ENCODE data around the gene MRPL18.

The MRPL18 gene

DNA sequence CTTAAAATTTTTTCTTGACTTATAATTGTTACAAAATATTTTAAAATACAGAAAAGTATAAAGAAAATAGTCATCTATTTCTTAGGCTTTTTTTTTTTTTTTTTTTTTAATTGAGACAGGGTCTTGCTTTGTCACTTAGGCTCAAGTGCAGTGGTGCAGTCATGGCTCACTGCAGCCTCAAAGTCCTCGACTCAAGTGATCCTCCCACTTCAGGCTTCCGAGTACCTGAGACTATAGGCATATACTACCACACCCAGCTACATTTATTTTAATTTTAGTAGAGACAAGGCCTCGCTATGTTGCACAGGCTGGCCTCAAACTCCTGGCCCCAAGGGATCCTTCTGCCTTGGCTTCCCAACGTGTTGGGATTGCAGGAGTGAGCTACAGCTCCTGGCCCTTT is 33.8 kb upstream of the MRPL18 start:
- Histone ChIP-seq H3K9ac (ENCODE audit: low read depth in 1 of 2, low read length in 2 of 2) (no peak overlapping the region), H3K9me3 (ENCODE audit: control insufficient read depth in 1 of 2, low read length in 2 of 2) (no peaks in the 10 kb centered on the region), H3K4me3 (ENCODE audit: low read depth in 1 of 2, low read length in 2 of 2) (no peak overlapping the region), H3K27me3 (ENCODE audit: control insufficient read depth in 1 of 2, insufficient read depth in 2 of 2, low read length in 2 of 2) (no peaks in the 10 kb centered on the region), H3K27ac (ENCODE audit: low read depth, low read length) (no peak overlapping the region), H3K4me1 (ENCODE audit: control insufficient read depth in 1 of 2, insufficient read depth in 2 of 2, low read length in 2 of 2) (peaks cover 9% of the 10 kb centered on the region in 2 donors), H3K36me3 (ENCODE audit: control insufficient read depth in 1 of 2, insufficient read depth in 2 of 2, low read length in 2 of 2) (peaks cover 16 to 62% of the 10 kb centered on the region in 2 donors)

DNA sequence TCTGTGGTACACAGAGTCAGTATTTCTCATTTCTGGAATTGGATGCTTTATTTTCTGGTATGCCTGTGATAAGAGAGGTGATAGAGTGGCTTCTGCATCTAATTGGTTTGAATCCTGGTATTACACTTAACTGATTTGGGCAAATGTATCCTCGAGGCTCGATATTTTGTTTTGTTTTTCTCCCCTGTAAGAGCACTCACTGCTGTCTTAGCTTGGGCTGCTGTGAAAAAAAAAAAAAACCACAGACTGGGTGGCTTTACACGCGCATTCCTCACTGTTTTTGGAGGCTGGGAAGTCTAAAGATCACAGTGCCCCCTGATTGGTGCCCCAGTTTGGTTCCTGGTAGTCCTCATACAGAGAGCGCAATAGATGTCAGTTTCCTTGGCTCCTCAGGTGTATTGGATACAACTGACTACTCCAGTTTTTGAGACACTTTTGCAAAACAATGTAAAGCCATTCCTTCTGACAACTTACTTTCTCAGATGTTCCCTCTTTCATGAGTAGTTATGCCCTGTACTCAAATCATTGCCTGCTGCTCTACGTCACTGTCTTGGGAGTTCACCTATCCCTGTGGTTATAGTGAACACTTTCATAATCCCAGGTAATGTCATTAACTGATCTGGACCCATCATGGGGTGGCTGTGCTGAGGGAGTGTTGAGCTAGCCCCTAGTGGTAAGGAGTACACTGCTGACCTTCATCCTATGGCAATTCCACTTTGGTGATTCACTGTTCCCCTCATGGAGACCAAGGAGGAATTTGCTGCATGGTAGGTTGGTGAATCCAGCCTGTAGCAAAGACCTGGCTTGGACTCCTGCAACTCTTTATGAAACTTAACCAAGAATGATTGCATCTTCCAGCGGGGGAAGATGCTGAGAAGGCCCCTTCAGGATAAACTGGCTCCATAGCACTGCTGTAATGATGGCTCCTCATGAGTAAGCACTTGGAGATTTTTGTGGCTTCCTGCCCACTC is 32.0 kb upstream of the MRPL18 start:
- H3K36me3 ChIP-seq (ENCODE audit: control insufficient read depth in 1 of 2, insufficient read depth in 2 of 2, low read length in 2 of 2), result peaks cover 10 to 48% of the 10 kb centered on the region in 2 donors
- H3K27ac ChIP-seq (ENCODE audit: low read depth, low read length), result no peak overlapping the region
- no peaks in the 10 kb centered on the region for H3K27me3 ChIP-seq (ENCODE audit: control insufficient read depth in 1 of 2, insufficient read depth in 2 of 2, low read length in 2 of 2)

DNA sequence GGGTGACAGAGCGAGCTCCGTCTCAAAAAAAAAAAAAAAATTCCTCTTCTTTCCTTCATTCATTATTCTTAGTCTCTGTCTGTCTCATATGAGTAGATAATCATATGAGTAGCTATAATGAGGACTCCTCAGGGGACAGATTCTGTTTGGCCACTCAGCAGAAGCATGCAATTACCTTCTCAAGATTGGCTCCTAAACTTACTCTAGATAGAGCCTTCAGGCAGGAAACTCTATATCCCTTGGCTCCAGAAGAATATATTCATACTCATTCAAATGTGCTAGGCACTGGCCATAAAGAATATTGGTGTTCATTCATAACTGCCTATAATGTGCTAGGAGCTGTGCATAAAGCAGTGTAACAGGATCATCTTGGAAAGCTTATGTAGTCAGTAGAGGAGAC is 30.6 kb upstream of the MRPL18 start:
- Histone ChIP-seq H3K27ac (ENCODE audit: low read depth, low read length) (no peak overlapping the region), H3K36me3 (ENCODE audit: control insufficient read depth in 1 of 2, insufficient read depth in 2 of 2, low read length in 2 of 2) (peaks cover 9 to 42% of the 10 kb centered on the region in 2 donors), H3K4me1 (ENCODE audit: control insufficient read depth in 1 of 2, insufficient read depth in 2 of 2, low read length in 2 of 2) (peaks cover 14 to 17% of the 10 kb centered on the region in 2 donors), H3K4me3 (ENCODE audit: low read depth in 1 of 2, low read length in 2 of 2) (no peak overlapping the region), H3K27me3 (ENCODE audit: control insufficient read depth in 1 of 2, insufficient read depth in 2 of 2, low read length in 2 of 2) (no peaks in the 10 kb centered on the region), H3K9me3 (ENCODE audit: control insufficient read depth in 1 of 2, low read length in 2 of 2) (no peaks in the 10 kb centered on the region), H3K9ac (ENCODE audit: low read depth in 1 of 2, low read length in 2 of 2) (no peak overlapping the region)

More for the DNA sequence above, 32.0 kb upstream of the MRPL18 start:
- H3K9me3 ChIP-seq (ENCODE audit: control insufficient read depth in 1 of 2, low read length in 2 of 2), result no peaks in the 10 kb centered on the region
- H3K4me3 ChIP-seq (ENCODE audit: low read depth in 1 of 2, low read length in 2 of 2), result no peak overlapping the region
- H3K4me1 ChIP-seq (ENCODE audit: control insufficient read depth in 1 of 2, insufficient read depth in 2 of 2, low read length in 2 of 2), result peaks cover 14 to 16% of the 10 kb centered on the region in 2 donors
- H3K9ac ChIP-seq (ENCODE audit: low read depth in 1 of 2, low read length in 2 of 2), result no peak overlapping the region

DNA sequence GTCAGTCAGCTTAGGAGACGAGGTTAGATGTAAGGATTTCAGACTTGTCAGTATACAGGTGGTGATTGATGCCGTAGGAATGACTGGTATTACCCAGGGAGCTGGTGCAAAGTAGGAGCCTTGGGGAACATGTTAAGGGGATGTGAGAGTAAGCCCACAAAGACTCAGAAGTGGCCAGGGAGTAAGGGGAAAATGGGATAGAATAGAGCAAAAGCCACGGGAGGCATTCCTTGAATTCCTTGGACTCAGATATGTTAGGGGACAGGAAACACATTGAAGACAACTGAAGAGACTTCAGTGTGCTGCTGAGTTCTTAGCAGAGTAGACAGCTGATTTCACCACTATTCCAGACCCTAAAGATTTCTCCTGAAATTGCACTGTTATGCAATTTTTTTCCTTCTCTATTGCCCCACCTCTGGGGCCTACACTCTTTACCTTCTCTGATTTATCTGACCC is 29.6 kb upstream of the MRPL18 start:
- peaks cover 4 to 41% of the 10 kb centered on the region in 2 donors for H3K36me3 ChIP-seq (ENCODE audit: control insufficient read depth in 1 of 2, insufficient read depth in 2 of 2, low read length in 2 of 2)
- H3K4me3 ChIP-seq (ENCODE audit: low read depth in 1 of 2, low read length in 2 of 2), result peak overlapping the region; percentile 82 to 85
- no peaks in the 10 kb centered on the region for H3K9me3 ChIP-seq (ENCODE audit: control insufficient read depth in 1 of 2, low read length in 2 of 2)
- no peaks in the 10 kb centered on the region for H3K27me3 ChIP-seq (ENCODE audit: control insufficient read depth in 1 of 2, insufficient read depth in 2 of 2, low read length in 2 of 2)
- H3K4me1 ChIP-seq (ENCODE audit: control insufficient read depth in 1 of 2, insufficient read depth in 2 of 2, low read length in 2 of 2), result peaks cover 14 to 17% of the 10 kb centered on the region in 2 donors
- H3K27ac ChIP-seq (ENCODE audit: low read depth, low read length), result no peak overlapping the region
- peak overlapping the region in 1 of 2 donors; percentile 98 for H3K9ac ChIP-seq (ENCODE audit: low read depth in 1 of 2, low read length in 2 of 2)

DNA sequence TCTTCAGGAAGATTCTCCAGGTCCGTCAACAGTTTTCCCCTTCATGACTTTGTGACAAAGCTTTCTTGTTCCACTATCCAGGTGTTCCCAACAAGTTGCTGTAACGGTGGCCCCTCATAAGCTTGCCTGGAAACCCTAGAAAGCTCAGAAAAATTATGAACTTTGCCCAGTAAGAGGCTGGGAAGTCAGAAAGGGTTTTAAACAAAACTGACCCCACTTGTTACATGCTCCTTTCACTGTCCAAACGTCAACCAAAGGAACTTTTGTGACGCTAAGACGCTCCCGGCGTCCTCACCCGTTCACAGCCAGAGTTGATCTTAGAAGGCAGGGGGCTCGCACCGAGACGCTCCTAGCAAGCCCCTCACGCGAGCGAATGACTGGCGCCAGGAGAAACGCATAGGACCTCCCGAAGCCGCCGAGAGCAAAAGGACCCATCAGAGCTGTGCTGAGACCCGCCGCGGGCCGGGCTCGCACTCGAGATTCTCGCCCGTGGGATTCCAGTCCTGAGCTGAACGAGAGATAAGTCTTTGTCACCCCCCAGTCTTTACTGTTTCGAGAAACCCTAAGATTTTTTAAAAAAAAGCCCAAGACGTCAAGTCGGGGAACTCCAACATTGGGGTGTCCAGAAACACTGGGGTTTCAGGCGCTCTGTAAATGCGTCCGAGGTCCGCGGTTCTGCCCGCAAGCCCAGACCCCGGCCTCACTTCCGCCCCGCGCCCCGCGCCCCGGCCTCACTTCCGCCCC is 29.0 kb upstream of the MRPL18 start:
- peak overlapping the region; percentile 82 to 85 for H3K4me3 ChIP-seq (ENCODE audit: low read depth in 1 of 2, low read length in 2 of 2)
- H3K4me1 ChIP-seq (ENCODE audit: control insufficient read depth in 1 of 2, insufficient read depth in 2 of 2, low read length in 2 of 2), result peaks cover 14 to 17% of the 10 kb centered on the region in 2 donors
- H3K36me3 ChIP-seq (ENCODE audit: control insufficient read depth in 1 of 2, insufficient read depth in 2 of 2, low read length in 2 of 2), result peaks cover 4 to 36% of the 10 kb centered on the region in 2 donors
- H3K27me3 ChIP-seq (ENCODE audit: control insufficient read depth in 1 of 2, insufficient read depth in 2 of 2, low read length in 2 of 2), result no peaks in the 10 kb centered on the region
- peak overlapping the region; percentile 87 to 98 for H3K9ac ChIP-seq (ENCODE audit: low read depth in 1 of 2, low read length in 2 of 2)
- no peaks in the 10 kb centered on the region for H3K9me3 ChIP-seq (ENCODE audit: control insufficient read depth in 1 of 2, low read length in 2 of 2)
- H3K27ac ChIP-seq (ENCODE audit: low read depth, low read length), result peak overlapping the region; percentile 99

DNA sequence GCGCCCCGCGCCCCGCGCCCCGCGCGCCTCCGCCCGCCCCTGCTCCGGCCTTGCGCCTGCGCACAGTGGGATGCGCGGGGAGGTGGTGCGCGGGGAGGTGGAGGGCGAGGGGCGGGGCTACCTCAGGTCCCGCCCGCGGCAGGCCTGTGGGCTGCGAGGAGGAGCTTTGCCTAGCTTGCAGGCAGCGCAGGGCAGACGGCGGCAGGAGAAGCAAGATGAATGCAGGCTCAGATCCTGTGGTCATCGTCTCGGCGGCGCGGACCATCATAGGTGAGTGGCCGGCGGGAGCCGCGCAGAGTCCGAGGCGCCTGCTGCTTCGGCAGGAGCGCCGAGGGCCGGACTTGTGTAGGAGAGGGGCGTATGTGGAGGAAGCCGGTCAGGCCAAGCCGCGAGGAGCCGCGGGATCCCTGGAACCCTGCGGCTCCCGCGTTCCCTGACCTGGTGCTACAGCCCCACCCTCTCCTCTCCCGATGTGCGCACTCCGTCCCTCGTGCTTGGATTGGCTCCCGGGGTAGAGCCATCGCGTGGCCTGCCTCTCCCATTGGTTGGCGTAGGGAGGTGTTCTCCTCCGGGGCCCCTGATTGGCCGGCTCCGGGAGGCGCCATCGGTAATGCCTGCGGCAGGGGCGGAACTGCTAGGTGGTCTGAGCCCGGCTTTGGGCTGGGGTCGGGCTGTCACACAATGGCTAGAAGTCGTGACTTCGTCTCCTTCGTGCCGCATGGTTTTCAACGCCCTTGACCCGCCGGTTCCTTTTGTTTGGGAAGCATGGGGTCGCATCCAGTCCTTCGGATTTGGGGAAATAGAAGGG is 28.2 kb upstream of the MRPL18 start, which contains the start of gene ACAT2:
Gene ACAT2, plus strand, starts transcription at position 173 of the 808 bp plus-strand sequence. Its CDS starts 43 bp downstream, at position 216.
- Histone ChIP-seq H3K9me3 (ENCODE audit: control insufficient read depth in 1 of 2, low read length in 2 of 2) (no peaks in the 10 kb centered on the region), H3K9ac (ENCODE audit: low read depth in 1 of 2, low read length in 2 of 2) (peak within 1 kb of the TSS; percentile 90 to 98), H3K4me1 (ENCODE audit: control insufficient read depth in 1 of 2, insufficient read depth in 2 of 2, low read length in 2 of 2) (peaks cover 14 to 17% of the 10 kb centered on the region in 2 donors), H3K4me3 (ENCODE audit: low read depth in 1 of 2, low read length in 2 of 2) (peak within 1 kb of the TSS; percentile 82 to 85), H3K27me3 (ENCODE audit: control insufficient read depth in 1 of 2, insufficient read depth in 2 of 2, low read length in 2 of 2) (no peaks in the 10 kb centered on the region), H3K27ac (ENCODE audit: low read depth, low read length) (peak within 1 kb of the TSS; percentile 99), H3K36me3 (ENCODE audit: control insufficient read depth in 1 of 2, insufficient read depth in 2 of 2, low read length in 2 of 2) (peaks cover 9 to 36% of the 10 kb centered on the region in 2 donors)

DNA sequence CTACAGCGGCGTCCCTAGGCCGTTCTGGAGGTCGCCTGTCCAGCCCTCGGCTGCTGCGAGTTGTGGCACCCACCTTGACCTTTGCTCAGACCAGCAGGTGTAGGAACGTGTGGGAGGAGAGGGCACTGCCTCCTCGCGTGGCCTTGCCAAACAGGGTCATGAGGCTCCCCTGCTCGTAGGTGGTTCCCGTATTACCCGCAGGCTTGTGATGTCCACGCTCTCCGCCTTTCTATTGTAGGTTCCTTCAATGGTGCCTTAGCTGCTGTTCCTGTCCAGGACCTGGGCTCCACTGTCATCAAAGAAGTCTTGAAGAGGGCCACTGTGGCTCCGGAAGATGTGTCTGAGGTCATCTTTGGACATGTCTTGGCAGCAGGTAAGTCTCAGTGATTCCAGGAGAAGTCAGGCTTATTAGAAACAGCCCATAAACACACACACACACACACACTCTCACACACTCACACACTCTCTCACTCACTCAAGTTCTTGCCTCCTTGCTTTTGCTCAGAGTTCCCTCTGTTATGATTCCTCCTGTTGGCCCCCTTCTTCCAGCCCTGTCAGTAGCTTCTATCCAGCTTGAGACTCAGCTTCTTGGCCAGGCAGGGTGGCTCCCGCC is 27.5 kb upstream of the MRPL18 start:
- Histone ChIP-seq H3K4me3 (ENCODE audit: low read depth in 1 of 2, low read length in 2 of 2) (peak overlapping the region; percentile 82 to 85), H3K9ac (ENCODE audit: low read depth in 1 of 2, low read length in 2 of 2) (peak overlapping the region; percentile 69 to 90), H3K27me3 (ENCODE audit: control insufficient read depth in 1 of 2, insufficient read depth in 2 of 2, low read length in 2 of 2) (no peaks in the 10 kb centered on the region), H3K4me1 (ENCODE audit: control insufficient read depth in 1 of 2, insufficient read depth in 2 of 2, low read length in 2 of 2) (peaks cover 14 to 17% of the 10 kb centered on the region in 2 donors), H3K9me3 (ENCODE audit: control insufficient read depth in 1 of 2, low read length in 2 of 2) (no peaks in the 10 kb centered on the region), H3K36me3 (ENCODE audit: control insufficient read depth in 1 of 2, insufficient read depth in 2 of 2, low read length in 2 of 2) (peaks cover 15 to 36% of the 10 kb centered on the region in 2 donors), H3K27ac (ENCODE audit: low read depth, low read length) (peak overlapping the region; percentile 99)

DNA sequence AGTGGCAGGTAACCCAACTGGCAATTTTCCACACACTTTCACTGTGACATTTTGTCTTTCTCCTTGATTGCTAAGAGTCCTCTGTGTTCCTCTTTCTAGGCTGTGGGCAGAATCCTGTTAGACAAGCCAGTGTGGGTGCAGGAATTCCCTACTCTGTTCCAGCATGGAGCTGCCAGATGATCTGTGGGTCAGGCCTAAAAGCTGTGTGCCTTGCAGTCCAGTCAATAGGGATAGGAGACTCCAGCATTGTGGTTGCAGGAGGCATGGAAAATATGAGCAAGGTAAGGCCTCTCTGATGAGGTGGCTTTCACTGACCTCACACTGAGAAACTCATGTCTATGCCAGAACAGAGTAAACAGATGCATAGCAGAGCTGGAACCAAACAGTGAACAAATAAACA is 23.4 kb upstream of the MRPL18 start:
- Histone ChIP-seq H3K27ac (ENCODE audit: low read depth, low read length) (no peak overlapping the region), H3K4me3 (ENCODE audit: low read depth in 1 of 2, low read length in 2 of 2) (no peak overlapping the region), H3K9ac (ENCODE audit: low read depth in 1 of 2, low read length in 2 of 2) (no peak overlapping the region), H3K4me1 (ENCODE audit: control insufficient read depth in 1 of 2, insufficient read depth in 2 of 2, low read length in 2 of 2) (peaks cover 5 to 8% of the 10 kb centered on the region in 2 donors), H3K27me3 (ENCODE audit: control insufficient read depth in 1 of 2, insufficient read depth in 2 of 2, low read length in 2 of 2) (no peaks in the 10 kb centered on the region), H3K36me3 (ENCODE audit: control insufficient read depth in 1 of 2, insufficient read depth in 2 of 2, low read length in 2 of 2) (peaks cover 29 to 68% of the 10 kb centered on the region in 2 donors), H3K9me3 (ENCODE audit: control insufficient read depth in 1 of 2, low read length in 2 of 2) (no peaks in the 10 kb centered on the region)

DNA sequence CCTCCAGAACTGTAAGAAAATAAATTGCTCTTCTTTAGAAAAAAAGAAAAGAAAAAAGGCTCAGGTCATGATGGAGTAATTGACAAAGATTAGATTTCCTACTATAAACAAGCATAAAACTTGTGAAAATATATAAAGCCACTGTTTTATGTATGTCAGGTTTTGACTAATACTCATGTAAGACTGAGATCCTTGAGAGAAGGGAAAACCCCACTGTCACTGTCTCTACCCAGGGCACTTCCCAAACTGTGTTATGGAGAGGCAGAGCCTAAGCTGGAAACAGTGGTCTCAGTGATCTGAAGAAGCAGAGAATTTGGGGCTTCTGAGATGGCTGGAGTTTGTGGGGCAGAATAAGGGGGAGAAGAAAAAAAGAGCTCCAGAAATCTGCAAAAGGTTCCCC is 20.8 kb upstream of the MRPL18 start:
- no peak overlapping the region for H3K9ac ChIP-seq (ENCODE audit: low read depth in 1 of 2, low read length in 2 of 2)
- H3K4me1 ChIP-seq (ENCODE audit: control insufficient read depth in 1 of 2, insufficient read depth in 2 of 2, low read length in 2 of 2), result no peaks in the 10 kb centered on the region
- H3K27ac ChIP-seq (ENCODE audit: low read depth, low read length), result no peak overlapping the region
- H3K4me3 ChIP-seq (ENCODE audit: low read depth in 1 of 2, low read length in 2 of 2), result no peak overlapping the region
- H3K9me3 ChIP-seq (ENCODE audit: control insufficient read depth in 1 of 2, low read length in 2 of 2), result no peaks in the 10 kb centered on the region
- H3K27me3 ChIP-seq (ENCODE audit: control insufficient read depth in 1 of 2, insufficient read depth in 2 of 2, low read length in 2 of 2), result no peaks in the 10 kb centered on the region
- H3K36me3 ChIP-seq (ENCODE audit: control insufficient read depth in 1 of 2, insufficient read depth in 2 of 2, low read length in 2 of 2), result peaks cover 32 to 68% of the 10 kb centered on the region in 2 donors

All from duodenal mucosa (tissue), 2 donors.